ENCODE data around the gene SLC22A7. TPM values are rescaled to one million over a fixed set of nuclear protein-coding genes. Genes with fewer than 3 reads are reported as not detected.

SLC22A7 gene
- total RNA-seq, 1 experiment from 2014 or later = not detected

DNA sequence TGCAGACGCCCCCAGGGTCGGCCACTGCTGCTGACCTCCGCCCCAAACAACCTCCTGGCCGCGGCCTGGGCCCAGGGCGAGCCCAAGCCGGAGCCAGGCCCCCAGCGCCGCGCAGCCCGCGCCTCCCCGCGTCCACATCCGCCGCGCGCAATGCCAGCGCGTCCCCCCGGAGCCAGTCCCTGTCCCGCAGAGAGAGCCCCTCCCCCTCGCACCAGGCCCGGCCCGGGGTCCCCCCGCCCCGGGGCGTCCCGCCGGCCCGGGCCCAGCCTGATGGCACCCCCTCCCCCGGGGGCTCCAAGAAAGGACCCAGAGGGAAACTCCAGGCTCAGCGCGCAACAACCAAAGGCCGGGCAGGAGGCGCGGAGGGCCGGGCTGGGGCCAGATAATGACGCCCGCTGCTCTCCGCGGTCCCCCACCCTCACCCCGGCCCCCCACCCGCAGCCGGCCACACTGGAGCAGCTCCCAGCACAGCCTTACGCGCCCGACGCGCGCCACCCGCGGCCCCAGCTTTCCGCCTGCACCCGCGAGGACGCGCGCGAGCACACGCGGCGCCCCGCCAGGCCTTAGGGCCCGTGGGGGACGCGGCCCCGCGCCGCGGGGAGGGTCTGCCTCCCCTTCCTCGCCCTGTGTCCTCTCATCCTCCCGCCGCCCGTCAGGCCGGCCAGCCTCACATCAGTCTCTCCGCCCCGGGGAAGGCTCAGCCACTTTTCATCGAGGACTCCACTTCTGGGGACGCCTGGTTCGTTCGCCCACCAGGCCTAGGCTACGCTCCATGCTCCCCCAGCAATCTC is 12.9 kb upstream of the SLC22A7 start:
- Histone ChIP-seq H4K8ac (replicated peaks; ENCODE audit: insufficient read length, low read depth, low read length) (no peak overlapping the region), H3K4me1 (ENCODE audit: insufficient read depth, low read length) (no peaks in the 10 kb centered on the region), H2BK120ac (ENCODE audit: low read depth, low read length, poor library complexity, severe bottlenecking) (no peak overlapping the region), H3K79me2 (ENCODE audit: insufficient read depth, low read length) (no peaks in the 10 kb centered on the region), H3K9me3 (ENCODE audit: control insufficient read depth, low read depth, low read length) (no peaks in the 10 kb centered on the region), H3K56ac (ENCODE audit: insufficient read length, low read depth, low read length) (no peak overlapping the region), H3K27ac (ENCODE audit: insufficient read length, low read depth, low read length) (no peak overlapping the region), H2BK20ac (ENCODE audit: low read depth, low read length, poor library complexity, severe bottlenecking) (no peak overlapping the region), H2BK15ac (ENCODE audit: low read depth, low read length) (no peak overlapping the region), H2BK5ac (ENCODE audit: insufficient read length, low read length) (no peak overlapping the region), H3K23ac (ENCODE audit: insufficient read length, low read depth, low read length) (no peak overlapping the region), H3K9ac (ENCODE audit: extremely low read depth, insufficient read length, low read length) (no peak overlapping the region), H3K79me1 (ENCODE audit: insufficient read depth, low read depth, low read length, poor library complexity, severe bottlenecking) (no peaks in the 10 kb centered on the region), H3K27me3 (ENCODE audit: insufficient read depth, low read length) (no peaks in the 10 kb centered on the region), H3K23me2 (ENCODE audit: insufficient read length, low read depth, low read length, poor library complexity, severe bottlenecking) (no peaks in the 10 kb centered on the region), H3T11ph (ENCODE audit: low read length) (no peak overlapping the region), H3K18ac (ENCODE audit: insufficient read length, low read depth, low read length) (no peak overlapping the region), H4K5ac (ENCODE audit: insufficient read length, low read depth, low read length) (no peak overlapping the region), H3K4me2 (ENCODE audit: insufficient read depth, insufficient read length, low read length) (no peak overlapping the region), H2AFZ (ENCODE audit: low read length) (no peak overlapping the region), H4K91ac (ENCODE audit: insufficient read length, low read depth, low read length) (no peak overlapping the region), H3K4ac (ENCODE audit: low read depth, low read length) (no peak overlapping the region), H2AK5ac (ENCODE audit: insufficient read length, low read length) (no peak overlapping the region), H3K14ac (ENCODE audit: insufficient read depth, low read length) (no peak overlapping the region), H4K20me1 (ENCODE audit: control insufficient read depth, insufficient read depth, insufficient read length) (no peaks in the 10 kb centered on the region), H2BK12ac (ENCODE audit: insufficient read length, low read depth, low read length) (no peak overlapping the region)
- Mint-ChIP-seq H3K36me3 (ENCODE audit: insufficient read depth in 1 of 3, low read depth in 3 of 3) (no peaks in the 10 kb centered on the region), H3K4me1 (peaks cover 10 to 28% of the 10 kb centered on the region in 2 experiments), H3K27ac (peak overlapping the region in 1 of 3 experiments; percentile 67; a peak in 1 of 7 replicates), H3K9me3 (no peaks in the 10 kb centered on the region), H3K27me3 (ENCODE audit: low read depth) (peaks cover 6% of the 10 kb centered on the region), H3K4me3 (no peak overlapping the region)
- TF ChIP-seq, protein P1, sequence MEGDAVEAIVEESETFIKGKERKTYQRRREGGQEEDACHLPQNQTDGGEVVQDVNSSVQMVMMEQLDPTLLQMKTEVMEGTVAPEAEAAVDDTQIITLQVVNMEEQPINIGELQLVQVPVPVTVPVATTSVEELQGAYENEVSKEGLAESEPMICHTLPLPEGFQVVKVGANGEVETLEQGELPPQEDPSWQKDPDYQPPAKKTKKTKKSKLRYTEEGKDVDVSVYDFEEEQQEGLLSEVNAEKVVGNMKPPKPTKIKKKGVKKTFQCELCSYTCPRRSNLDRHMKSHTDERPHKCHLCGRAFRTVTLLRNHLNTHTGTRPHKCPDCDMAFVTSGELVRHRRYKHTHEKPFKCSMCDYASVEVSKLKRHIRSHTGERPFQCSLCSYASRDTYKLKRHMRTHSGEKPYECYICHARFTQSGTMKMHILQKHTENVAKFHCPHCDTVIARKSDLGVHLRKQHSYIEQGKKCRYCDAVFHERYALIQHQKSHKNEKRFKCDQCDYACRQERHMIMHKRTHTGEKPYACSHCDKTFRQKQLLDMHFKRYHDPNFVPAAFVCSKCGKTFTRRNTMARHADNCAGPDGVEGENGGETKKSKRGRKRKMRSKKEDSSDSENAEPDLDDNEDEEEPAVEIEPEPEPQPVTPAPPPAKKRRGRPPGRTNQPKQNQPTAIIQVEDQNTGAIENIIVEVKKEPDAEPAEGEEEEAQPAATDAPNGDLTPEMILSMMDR (conservative IDR thresholded peaks at IDR 0.05) = no peak
- DNase-seq = no peak
- WGBS (ENCODE audit: extremely low coverage, insufficient read length, low lambda C conversion rate) = no CpG with 5 or more reads among the region's 83 CpGs

Data from H9 (cell line).